ENCODE data around the gene HEATR9.
"Not testable (repeated sequence)": the region's sequence is repeated elsewhere in the genome, so short reads cannot be mapped to it uniquely, and the experiment has no call there.

Gene HEATR9

GRCh38 chr17:35868737-35869136 lies at the start of gene HEATR9:
Gene HEATR9, minus strand, starts transcription at chr17:35868891. Its CDS starts 149 bp downstream, at chr17:35868742.
- no peak for DNase-seq

- no peak for DNase-seq
These were observed 49.0 kb upstream of the HEATR9 start for GRCh38 chr17:35917519-35918213.

GRCh38 chr17:35915153-35915964 lies 46.7 kb upstream of the HEATR9 start:
- no peak for DNase-seq

GRCh38 chr17:35914354-35914753 lies 45.7 kb upstream of the HEATR9 start:
- DNase-seq: no peak

- DNase-seq: no peak
These were observed 44.9 kb upstream of the HEATR9 start for GRCh38 chr17:35913609-35914008.

- no peak for DNase-seq
These were observed 44.3 kb upstream of the HEATR9 start for GRCh38 chr17:35912942-35913341.

GRCh38 chr17:35912339-35912912 lies 43.7 kb upstream of the HEATR9 start:
- no peak for DNase-seq

- DNase-seq: no peak
These were observed 40.7 kb upstream of the HEATR9 start for GRCh38 chr17:35909408-35909807.

- DNase-seq: no peak
These were observed 39.0 kb upstream of the HEATR9 start for GRCh38 chr17:35907691-35908090.

- no peak for DNase-seq
These were observed 38.4 kb upstream of the HEATR9 start for GRCh38 chr17:35906926-35907637.

- no peak for DNase-seq
These were observed 37.7 kb upstream of the HEATR9 start for GRCh38 chr17:35906191-35906925.

- no peak for DNase-seq
These were observed 34.8 kb upstream of the HEATR9 start for GRCh38 chr17:35903451-35903850.

GRCh38 chr17:35901631-35902175 lies 33.0 kb upstream of the HEATR9 start:
- no peak for DNase-seq

GRCh38 chr17:35900708-35901480 lies 32.2 kb upstream of the HEATR9 start:
- DNase-seq: no peak

- DNase-seq: no peak
These were observed 31.6 kb upstream of the HEATR9 start for GRCh38 chr17:35900280-35900679.

GRCh38 chr17:35898283-35899070 lies 29.8 kb upstream of the HEATR9 start:
- peak; percentile 5 for DNase-seq

- DNase-seq: not testable (repeated sequence)
These were observed 29.1 kb upstream of the HEATR9 start for GRCh38 chr17:35897772-35898171.

- no peak for DNase-seq
These were observed 27.2 kb upstream of the HEATR9 start for GRCh38 chr17:35895636-35896587.

GRCh38 chr17:35894206-35894605 lies 25.5 kb upstream of the HEATR9 start:
- no peak for DNase-seq

Measured in NCI-H2107 (cell line).